ENCODE results near the gene KTN1.

The KTN1 gene

GRCh38 chr14:55697414-55697861 lies 117.4 kb downstream of the KTN1 start:
- no peak for ATAC-seq
- no peak for TF ChIP-seq ISL1 (CRISPR knock-in tag; IDR thresholded peaks at IDR 0.05)
- TF ChIP-seq BACH2 (CRISPR knock-in tag; IDR thresholded peaks at IDR 0.05; ENCODE audit: borderline replicate concordance) = no peak
- no peak for TF ChIP-seq ZFP3 (CRISPR knock-in tag; IDR thresholded peaks at IDR 0.05)
- no peak for TF ChIP-seq ESRRG (CRISPR knock-in tag; IDR thresholded peaks at IDR 0.05)
- TF ChIP-seq POU6F1 (CRISPR knock-in tag; IDR thresholded peaks at IDR 0.05; ENCODE audit: borderline replicate concordance, low read depth) = no peak
- TF ChIP-seq ZNF565 (CRISPR knock-in tag; conservative IDR thresholded peaks at IDR 0.05; ENCODE audit: low read depth) = no peak
- TF ChIP-seq ZNF8 (CRISPR knock-in tag; IDR thresholded peaks at IDR 0.05) = no peak

GRCh38 chr14:55698051-55698450 lies 118.0 kb downstream of the KTN1 start:
- TF ChIP-seq CREB5 (CRISPR knock-in tag; IDR thresholded peaks at IDR 0.05; ENCODE audit: low read depth) (no peak), ZFP3 (CRISPR knock-in tag; IDR thresholded peaks at IDR 0.05) (no peak), TCF4 (CRISPR knock-in tag; IDR thresholded peaks at IDR 0.05; ENCODE audit: borderline replicate concordance) (no peak), TSHZ2 (CRISPR knock-in tag; IDR thresholded peaks at IDR 0.05) (no peak), CSRNP3 (CRISPR knock-in tag; IDR thresholded peaks at IDR 0.05) (no peak), CSDC2 (CRISPR knock-in tag; IDR thresholded peaks at IDR 0.05) (no peak)
- no peak for ATAC-seq

- TF ChIP-seq ZNF8 (CRISPR knock-in tag; IDR thresholded peaks at IDR 0.05) (no peak), TOX (CRISPR knock-in tag; IDR thresholded peaks at IDR 0.05; ENCODE audit: borderline replicate concordance) (no peak), ARNTL (CRISPR knock-in tag; IDR thresholded peaks at IDR 0.05; ENCODE audit: borderline replicate concordance, low read depth) (no peak)
- ATAC-seq = peak; percentile 78
Observed at GRCh38 chr14:55699131-55700057, 119.4 kb downstream of the KTN1 start.

GRCh38 chr14:55701638-55702037 lies 121.6 kb downstream of the KTN1 start:
- no peak for ATAC-seq
- no peak for TF ChIP-seq ESRRG (CRISPR knock-in tag; IDR thresholded peaks at IDR 0.05)
- no peak for TF ChIP-seq ZC3H10 (CRISPR knock-in tag; IDR thresholded peaks at IDR 0.05)
- no peak for TF ChIP-seq CREB5 (CRISPR knock-in tag; IDR thresholded peaks at IDR 0.05; ENCODE audit: low read depth)
- TF ChIP-seq SNAI2 (CRISPR knock-in tag; IDR thresholded peaks at IDR 0.05) = no peak
- TF ChIP-seq ZFP30 (CRISPR knock-in tag; IDR thresholded peaks at IDR 0.05) = no peak
- no peak for TF ChIP-seq RARB (CRISPR knock-in tag; IDR thresholded peaks at IDR 0.05)
- no peak for TF ChIP-seq ZFP3 (CRISPR knock-in tag; IDR thresholded peaks at IDR 0.05)
- TF ChIP-seq CSRNP3 (CRISPR knock-in tag; IDR thresholded peaks at IDR 0.05) = no peak
- TF ChIP-seq CSDC2 (CRISPR knock-in tag; IDR thresholded peaks at IDR 0.05) = no peak
- TF ChIP-seq POU6F1 (CRISPR knock-in tag; IDR thresholded peaks at IDR 0.05; ENCODE audit: borderline replicate concordance, low read depth) = no peak
- TF ChIP-seq ARNTL (CRISPR knock-in tag; IDR thresholded peaks at IDR 0.05; ENCODE audit: borderline replicate concordance, low read depth) = no peak
- TF ChIP-seq ZNF565 (CRISPR knock-in tag; conservative IDR thresholded peaks at IDR 0.05; ENCODE audit: low read depth) = no peak
- TF ChIP-seq ISL1 (CRISPR knock-in tag; IDR thresholded peaks at IDR 0.05) = no peak
- TF ChIP-seq TSHZ2 (CRISPR knock-in tag; IDR thresholded peaks at IDR 0.05) = no peak
